Frontal cortex (tissue), 4 donors: Measurements from ENCODE around the gene MEGF11. TPM values are rescaled to one million over a fixed set of nuclear protein-coding genes. Genes with fewer than 3 reads are reported as not detected.
"Not testable (repeated sequence)": the region's sequence is repeated elsewhere in the genome, so short reads cannot be mapped to it uniquely, and the experiment has no call there.

Experiments
- DNase-seq, 2 donors: peaks; one replicate each; pipeline ENCODE4 v3.0.0; 2012; ENCODE audit warnings: low spot score in 2 of 2
- FAIRE-seq: peaks from 2 replicates; lab custom pipeline; 2012; peaks lifted over from hg19 to GRCh38; lab: Jason Lieb, UNC
- total RNA-seq: library from RNA; depleted of rRNA; stranded (reverse); fragments of >200 nt; gene quantifications from one replicate; pipeline ENCODE4 v1.2.3, GENCODE V29; 2014
- donor health status: control.
- donor health status: control.
- donor health status: control.

The MEGF11 gene
- total RNA-seq, 1 donor from 2014 or later = 4.5 TPM

DNA sequence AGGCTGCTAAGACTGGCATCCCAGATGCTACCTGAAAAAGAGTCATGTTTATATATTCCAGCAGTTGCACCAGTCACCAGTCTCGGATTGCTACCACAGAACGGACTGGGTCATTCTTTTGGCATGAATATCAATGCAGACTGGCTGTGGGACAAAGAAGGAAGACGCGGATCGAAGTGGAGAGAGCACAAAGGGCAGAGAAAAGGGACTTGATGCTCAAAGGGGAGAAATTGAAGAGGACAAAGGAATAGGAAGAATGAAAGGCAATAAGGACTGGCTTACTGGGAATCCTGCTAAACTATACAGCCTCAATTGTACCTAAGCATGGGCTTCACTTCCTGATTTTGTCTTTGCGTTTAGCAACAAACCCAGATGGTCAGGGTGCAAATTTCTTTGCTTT, 24.5 kb upstream of the MEGF11 start:
- no peak for FAIRE-seq
- DNase-seq = no peak

DNA sequence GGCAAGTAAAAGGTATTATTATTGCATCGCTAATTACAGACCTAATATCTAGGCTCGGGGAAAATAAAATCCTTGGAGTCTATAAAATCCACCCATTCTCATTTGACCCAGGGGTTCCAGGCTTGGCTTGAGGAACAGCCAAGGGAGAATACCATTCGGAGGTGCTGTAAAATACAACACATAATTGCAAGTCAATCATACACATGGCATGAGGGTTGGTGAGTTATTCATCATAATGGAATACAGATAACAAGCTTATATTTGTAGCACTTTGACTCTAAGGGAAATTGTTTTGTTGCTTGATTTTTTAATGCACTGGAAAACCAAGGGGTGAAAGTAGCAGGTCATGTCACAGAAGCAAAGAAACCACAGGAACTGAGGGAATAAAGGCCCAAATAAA, 23.0 kb upstream of the MEGF11 start:
- FAIRE-seq = no peak
- DNase-seq = no peak

DNA sequence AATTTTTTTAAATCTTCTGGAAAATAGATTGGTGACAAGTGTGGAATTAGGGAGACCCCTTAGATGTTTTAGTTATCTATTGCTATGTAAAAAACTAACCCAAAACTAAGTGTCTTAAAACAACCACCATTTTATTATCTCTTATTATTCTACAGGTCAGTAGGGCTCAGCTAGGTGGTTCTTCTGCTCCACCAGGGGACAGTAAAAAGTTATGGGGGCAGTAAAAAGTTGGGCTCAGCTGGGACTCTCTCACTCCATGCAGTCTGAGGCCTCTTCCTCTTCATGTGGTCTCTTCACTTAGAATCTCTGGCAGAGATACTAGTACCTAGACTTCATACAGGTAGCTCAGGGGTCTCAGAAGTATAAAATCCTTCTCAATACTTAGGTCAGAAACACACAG, 21.8 kb upstream of the MEGF11 start:
- no peak for FAIRE-seq

DNA sequence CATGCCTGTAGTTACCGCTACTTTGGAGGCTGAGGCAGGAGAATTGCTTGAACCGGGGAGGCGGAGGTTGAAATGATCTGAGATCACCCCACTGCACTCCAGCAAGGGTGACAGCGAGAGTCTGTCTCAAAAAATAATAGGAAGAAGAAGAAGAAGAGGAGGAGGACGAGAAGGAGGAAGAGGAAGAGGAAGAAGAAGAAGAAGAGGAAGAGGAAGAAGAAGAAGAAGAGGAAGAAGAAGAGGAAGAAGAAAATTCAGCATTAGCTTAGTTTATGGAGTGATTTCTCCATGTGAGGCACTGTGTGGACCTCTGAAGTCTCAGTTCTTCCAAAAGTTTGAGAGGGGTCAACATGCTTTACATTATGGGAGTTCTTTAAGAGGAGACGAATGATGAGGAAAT, 17.4 kb upstream of the MEGF11 start:
- no peak for FAIRE-seq

More for the DNA sequence above, 21.8 kb upstream of the MEGF11 start:
- no peak for DNase-seq

DNA sequence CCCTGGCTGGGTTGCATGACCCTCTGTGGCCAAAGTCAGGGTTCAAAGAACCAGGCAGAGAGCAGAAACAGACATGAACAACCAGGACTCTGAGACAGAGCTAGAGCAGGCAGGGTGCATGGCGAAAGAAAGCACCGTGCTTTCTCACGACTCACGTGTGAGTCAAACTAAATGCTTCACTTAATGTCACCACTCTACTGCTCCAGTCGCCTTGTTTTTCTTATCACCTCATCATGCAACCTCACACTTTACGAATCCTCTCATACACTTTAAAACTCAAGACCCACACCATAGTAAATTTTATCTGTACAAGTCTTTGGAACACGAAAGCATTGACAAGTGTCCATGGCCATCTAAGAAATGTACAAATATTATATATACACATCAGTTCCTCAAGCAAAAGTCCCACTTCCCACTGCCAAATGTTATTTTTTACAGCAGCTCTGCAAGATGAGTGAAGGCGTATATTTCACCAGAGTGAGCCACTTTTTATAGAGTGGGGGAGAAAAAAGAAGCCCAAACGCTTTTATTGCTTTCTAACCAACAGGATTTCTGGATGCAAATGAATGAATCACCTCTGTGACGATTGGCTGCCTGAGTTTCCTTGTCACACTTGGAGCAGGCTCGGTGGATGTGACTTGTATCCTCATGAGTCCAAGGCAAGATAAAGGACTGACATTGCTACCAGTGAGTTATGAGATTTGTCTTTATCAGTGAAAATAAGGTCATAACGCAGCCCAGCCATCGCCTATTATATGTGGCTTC, 16.0 kb upstream of the MEGF11 start:
- no peak for FAIRE-seq
- no peak for DNase-seq

More for the DNA sequence above, 17.4 kb upstream of the MEGF11 start:
- DNase-seq = no peak

DNA sequence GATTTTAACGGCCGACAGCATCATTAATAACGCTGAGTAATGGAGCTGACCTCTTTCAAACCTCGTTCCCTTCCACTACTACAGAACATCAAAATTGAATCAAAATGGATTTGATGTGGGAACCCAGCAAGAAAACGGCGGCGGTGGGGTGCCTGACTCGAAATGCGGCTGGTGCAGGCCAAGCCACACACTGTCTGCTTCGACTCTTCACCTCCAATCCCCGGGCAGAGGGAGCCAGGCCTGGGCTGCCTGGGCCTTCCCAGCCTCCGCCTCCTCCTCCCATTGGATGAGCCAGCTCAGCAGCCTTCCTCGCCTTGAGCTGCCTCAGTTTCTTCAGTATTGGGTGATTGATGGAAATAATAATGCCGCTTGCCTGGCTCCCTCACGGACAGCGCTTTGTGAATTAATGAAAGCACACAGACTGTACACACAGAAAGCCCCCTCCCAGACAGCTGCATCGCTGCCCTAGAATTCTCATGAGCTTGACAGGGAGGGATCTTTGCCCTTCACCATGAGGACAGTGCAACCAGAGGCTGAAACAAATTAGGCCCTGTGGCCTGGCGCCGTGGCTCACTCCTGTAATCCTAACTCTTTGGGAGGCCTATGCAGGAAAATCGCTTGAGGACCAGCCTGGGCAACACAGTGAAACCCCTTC, 11.4 kb upstream of the MEGF11 start:
- FAIRE-seq (no peak), DNase-seq (no peak)

DNA sequence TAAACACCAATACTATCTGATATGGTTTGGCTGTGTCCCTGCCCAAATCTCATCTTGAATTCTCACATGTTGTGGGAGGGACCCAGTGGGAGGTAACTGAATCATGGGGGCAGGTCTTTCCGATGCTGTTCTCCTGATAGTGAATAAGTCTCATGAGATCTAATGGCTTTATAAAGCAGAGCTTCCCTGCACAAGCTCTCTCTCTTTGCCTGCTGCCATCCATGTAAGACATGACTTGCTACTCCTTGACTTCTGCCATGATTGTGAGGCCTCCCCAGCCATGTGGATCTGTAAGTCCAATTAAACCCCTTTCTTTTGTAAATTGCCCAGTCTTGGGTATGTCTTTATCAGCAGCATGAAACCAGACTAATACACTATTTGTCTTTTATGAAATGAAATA, 9.3 kb upstream of the MEGF11 start:
- DNase-seq, FAIRE-seq: not testable (repeated sequence)

DNA sequence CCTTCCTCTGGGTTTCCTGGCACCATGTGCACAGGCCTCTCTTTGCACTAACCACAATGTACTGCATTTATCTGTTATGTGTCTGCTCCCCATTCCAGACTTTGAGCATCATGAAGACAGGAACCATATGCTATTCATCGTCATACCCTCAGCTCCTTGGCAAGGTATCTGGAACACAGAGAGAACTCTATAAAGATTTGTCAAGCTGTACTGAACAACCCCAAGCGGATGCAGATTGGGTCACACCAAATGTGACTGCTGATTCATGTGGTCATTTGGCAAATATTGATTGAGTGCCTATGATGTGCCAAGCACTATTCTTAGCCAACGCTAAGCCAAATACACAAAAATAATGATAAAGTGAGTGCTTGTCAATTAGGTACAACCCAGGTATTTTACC, 7.5 kb upstream of the MEGF11 start:
- no peak for FAIRE-seq
- DNase-seq = no peak

DNA sequence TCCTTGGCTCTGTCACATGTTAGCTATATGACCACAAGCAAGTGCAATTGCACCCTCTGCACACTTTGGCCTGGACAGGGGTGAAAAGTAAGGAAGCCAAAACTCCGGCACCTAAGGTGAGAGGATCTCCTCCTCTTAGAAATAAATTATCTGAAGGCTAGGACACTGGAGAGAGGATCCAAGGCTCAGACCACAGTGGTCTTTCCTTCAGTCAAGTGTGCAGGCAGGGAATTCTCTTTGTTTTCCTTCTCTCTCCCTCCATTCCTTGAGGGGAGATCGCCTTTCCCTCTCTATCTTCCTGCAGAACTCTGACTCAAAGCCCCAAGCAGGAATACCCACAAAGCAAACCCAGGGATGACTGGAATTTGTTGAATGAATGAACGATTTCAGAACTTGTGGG, 3.1 kb upstream of the MEGF11 start:
- FAIRE-seq (no peak), DNase-seq (no peak)

DNA sequence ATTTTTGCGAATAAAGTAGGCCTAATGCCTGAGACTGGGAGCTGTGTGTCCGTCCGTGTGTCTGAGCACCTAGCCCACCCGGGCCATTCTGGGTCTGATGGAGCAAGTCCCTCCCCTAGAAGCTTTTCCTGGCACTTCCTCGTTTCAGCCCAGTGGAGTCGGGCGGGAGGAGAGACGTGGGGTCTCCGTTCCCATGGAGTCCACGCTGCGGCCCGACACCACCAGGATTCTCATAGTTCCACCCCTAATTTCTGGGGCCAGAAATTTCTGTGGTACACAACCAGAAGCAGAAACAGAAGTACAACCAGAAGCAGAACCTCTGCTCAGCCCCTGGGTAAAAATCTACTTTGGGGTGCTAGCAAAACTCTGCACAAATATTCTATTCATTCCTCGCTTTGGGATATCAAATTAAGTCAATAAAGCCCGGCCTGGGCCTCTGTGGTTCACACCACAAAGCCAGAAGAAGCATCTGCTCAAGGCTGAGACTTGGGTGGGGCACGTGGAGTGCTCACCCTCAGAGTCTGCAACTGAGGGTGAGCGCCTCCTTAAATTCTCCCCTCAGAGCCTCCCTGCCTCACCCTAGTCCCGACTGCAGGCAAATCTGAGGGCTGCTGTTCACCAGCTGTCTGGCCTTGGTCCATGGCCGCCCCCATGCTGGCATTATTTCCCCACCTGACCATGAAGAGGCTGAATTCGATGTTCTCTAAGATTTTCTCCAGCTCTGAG, 1.6 kb upstream of the MEGF11 start:
- DNase-seq (no peak), FAIRE-seq (no peak)

DNA sequence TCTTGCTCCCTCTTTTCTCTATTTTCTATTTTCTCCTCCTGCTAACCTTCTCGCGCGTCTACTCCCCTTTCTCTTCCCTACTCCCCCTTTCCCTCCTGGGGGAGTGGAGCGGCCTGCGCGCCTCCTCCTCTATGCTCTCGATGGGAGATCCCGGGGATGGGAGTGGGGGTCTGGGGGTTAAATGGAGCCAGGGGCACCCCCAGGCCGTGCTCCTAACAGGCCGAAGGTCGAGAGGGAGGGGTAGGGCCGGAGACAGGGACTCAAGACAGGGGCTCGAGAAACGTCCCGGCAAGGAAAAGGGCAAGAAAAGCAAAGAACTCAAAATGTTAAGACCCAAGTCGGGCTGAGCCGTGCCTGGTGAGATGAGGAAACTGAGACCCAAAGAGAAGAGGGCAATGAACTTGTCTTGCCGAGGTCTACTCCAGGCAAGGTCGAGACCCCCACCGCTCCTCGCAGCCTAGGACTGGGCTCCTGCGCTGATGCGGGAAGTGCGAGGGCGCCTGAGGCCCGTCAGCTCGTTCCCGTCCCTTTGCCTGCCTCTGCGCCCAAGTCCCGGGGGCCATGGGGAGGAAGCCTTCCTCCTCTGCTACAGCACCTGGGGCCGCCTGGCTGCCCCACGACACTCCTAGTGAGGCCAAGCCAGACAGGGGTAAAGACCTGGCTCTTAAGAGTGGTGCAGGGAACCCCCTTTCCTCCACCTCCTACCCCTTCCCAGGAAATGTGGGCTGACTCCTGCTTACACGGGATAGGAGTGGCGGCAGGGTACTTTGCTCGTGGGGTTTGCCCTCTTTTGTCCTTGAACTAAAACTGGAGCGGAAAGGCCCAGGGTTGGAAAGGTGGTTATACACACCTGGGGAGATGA, 770 bp upstream of the MEGF11 start:
- FAIRE-seq (no peak), DNase-seq (no peak)

DNA sequence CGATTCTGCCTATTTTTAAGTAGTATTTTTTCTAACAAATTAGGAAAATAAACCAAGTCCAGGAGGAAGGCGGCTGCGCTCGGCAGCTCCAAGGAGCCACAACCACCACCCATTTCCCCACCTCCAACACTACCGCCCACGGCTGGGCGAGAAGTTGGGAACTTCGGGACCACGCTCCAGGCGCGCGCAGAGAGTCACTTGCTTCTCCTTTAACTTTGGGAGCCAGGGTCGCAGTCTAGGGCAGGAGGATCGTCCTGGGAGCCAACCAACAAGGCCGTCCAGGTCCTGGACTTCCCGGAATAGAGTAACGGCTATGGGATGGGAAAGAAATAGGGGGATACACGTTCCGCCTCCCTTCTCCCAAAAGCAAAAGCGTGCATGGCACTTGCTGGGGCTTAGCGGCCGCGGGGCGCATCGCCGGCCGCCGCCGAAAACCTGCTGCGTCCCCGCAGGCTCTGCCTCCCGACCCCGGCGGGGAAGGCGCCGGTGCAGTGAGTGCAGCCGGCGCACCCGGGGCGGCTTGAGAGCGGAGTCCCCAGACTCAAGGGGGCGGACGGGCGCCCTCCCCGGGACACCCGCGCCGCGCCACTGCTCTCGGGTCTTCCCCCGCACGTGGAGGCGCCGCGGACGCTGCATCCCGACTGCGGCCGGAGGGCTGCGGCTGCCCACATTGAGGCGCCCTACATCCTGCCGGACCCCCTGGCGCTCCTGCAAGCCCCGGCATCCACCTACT, 699 bp downstream of the MEGF11 start:
- DNase-seq = peak; percentile 40
- FAIRE-seq = no peak

DNA sequence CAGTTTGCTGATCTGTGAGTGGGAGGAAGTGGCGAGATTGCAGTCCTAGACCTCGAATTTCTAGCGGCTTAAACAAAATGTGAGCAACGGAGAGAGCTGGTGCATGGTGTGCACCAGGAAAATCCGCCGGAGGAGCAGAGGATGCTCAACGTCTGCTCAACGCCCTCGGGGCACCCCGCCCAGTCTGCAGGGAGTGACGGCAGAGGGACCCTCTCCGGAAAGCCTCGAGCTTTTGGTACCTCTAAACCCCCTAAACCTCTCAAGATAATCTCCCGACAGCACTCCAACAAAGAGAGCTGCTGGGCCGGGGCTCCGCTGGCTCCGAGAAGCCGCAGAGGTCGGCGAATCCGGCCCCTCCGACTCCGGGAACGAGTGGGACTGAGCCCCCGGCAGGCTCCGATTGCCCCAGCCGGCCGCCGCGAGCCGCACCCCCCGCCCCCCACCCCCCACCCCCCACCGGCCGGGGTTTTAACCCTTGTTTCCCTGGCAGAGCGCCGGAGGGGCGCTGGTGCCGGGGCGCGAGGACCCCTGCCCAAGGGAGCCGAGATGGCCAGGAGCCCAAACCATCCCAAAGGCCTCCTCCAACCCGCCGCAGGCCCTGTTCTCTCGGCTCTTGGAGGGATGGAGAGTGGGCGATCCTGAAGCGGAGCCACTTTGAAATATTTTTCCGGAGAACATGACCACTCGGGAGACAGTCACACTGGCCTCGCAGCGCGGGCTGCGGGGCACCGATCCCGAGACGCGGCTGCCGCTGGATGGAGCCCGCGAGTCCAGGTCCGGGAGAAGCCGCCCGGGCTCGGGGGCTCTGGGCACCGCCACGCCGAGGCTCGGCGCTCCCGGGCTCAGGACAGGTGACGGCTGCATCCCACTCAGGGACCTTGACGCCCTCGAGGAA, 1.5 kb downstream of the MEGF11 start:
- FAIRE-seq (no peak), DNase-seq (peak; percentile 80 to 83)

DNA sequence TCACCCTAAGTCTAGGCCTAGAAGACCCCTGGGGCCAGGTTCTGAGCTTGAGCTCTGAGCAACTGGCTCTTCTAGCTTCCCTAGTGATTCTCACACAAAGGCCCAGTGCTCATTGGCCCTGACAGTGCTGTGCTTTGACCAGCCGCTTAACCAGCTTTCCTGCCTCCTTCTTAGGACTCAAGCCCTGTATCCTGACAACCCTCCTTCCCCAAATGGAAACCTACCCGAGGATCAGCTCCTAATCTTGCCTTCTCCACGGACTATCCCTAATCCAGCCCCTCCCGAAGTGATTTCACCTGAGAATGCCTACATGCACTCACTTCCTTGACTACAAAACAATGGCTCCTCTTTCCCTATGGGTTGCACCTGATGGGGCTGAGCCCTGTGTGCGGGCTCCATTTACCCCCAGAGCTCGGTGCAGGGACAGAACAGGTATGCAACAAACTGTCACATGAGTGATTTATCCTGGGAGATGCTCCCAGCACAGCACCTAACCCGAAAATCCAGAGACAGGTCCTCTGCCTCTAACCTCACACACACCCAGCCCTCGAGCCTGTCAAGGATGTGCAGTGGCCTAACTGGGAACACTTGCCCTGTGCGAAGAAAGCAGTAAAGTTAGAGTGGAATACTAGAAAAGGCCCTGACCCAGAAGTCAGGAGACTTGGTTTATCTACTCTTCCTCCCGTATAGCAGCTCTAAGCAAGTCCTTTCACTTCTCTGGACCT, 2.3 kb downstream of the MEGF11 start:
- FAIRE-seq (no peak), DNase-seq (no peak)

DNA sequence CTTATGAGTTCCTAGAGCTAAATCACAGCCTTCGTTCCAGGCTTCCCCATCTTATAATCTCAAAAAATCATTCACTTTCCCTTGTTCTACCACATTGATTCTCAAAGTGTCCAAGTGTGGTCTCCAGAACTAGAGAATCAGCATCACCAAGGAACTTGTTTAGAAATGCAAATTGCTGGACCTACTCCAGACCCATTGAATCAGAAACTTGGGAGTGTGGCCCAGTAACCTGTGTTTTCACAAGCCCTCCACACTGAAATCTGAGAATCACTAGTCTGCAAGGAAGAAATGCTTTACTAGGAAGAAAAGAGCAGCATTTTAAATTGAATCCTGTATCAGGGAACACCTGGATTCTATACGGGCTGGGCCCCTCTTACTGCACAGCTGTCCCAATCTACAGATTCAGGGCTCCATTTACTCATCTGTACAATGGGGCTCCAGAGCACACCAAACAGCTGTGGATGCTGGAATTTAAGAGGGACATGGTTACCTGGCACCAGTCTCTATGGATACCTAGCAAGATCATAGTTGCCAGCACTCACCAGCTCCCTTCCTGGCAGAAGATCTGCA, 3.9 kb downstream of the MEGF11 start:
- FAIRE-seq = no peak
- no peak for DNase-seq

DNA sequence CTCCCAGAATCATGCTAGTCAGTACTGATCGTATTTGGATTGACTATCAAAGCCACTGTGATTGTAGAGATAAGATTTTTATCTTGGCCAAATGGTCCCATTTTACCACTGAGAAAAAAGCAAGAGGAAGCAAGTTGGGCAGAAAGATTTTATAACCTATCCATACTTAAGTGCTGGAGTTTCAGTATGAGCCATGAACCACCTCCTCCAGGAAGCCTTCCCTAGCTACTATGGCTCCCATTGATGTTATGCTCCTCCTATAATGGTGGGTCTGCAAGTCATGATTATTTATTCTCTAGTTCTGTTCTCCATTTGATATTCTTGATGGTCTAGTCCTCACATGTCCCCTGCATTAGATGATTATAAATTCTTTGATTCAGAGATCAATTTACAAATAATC, 6.6 kb downstream of the MEGF11 start:
- FAIRE-seq = no peak
- DNase-seq = no peak

DNA sequence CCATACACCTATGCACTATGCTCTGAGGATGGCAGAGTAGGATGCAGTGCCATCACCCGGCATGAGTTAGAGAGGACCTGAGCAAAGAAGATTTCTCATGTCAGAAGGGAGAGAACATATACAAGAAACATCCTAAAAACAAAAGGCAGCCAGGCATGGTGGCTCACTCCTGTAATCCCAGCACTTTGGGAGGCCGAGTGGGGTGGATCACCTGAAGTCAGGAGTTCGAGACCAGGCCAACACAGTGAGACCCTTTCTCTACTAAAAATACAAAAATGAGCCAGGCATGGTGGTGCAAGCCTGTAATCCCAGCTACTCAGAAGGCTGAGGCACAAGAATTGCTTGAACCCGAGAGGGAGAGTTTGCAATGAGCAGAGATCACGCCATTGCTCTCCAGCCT, 7.7 kb downstream of the MEGF11 start:
- not testable (repeated sequence) for DNase-seq, FAIRE-seq
